ENCODE data around the gene CIBAR2.
"Not testable (repeated sequence)": the region's sequence is repeated elsewhere in the genome, so short reads cannot be mapped to it uniquely, and the experiment has no call there.

CIBAR2 gene

GRCh38 chr16:85056211-85056748 is 56.0 kb downstream of the CIBAR2 start:
- no peak for DNase-seq

GRCh38 chr16:85055493-85056210 is 56.6 kb downstream of the CIBAR2 start:
- DNase-seq = no peak

GRCh38 chr16:85054948-85055492 is 57.3 kb downstream of the CIBAR2 start:
- no peak for DNase-seq

- DNase-seq = not testable (repeated sequence)
These were observed 58.0 kb downstream of the CIBAR2 start for GRCh38 chr16:85054321-85054720.

GRCh38 chr16:85052536-85052935 is 59.7 kb downstream of the CIBAR2 start:
- DNase-seq = no peak

- no peak for DNase-seq
These were observed 60.6 kb downstream of the CIBAR2 start for GRCh38 chr16:85051683-85052082.

GRCh38 chr16:85051067-85051581 is 61.1 kb downstream of the CIBAR2 start:
- no peak for DNase-seq

GRCh38 chr16:85049706-85050305 is 62.5 kb downstream of the CIBAR2 start:
- no peak for DNase-seq

- DNase-seq = peak; percentile 45
These were observed 63.2 kb downstream of the CIBAR2 start for GRCh38 chr16:85048921-85049562.

Data from NCI-H1092 treated with DMSO at 0.1 percent for 48 hours (cell line).